ENCODE data around the gene ERCC6.

- TF ChIP-seq, protein P1, sequence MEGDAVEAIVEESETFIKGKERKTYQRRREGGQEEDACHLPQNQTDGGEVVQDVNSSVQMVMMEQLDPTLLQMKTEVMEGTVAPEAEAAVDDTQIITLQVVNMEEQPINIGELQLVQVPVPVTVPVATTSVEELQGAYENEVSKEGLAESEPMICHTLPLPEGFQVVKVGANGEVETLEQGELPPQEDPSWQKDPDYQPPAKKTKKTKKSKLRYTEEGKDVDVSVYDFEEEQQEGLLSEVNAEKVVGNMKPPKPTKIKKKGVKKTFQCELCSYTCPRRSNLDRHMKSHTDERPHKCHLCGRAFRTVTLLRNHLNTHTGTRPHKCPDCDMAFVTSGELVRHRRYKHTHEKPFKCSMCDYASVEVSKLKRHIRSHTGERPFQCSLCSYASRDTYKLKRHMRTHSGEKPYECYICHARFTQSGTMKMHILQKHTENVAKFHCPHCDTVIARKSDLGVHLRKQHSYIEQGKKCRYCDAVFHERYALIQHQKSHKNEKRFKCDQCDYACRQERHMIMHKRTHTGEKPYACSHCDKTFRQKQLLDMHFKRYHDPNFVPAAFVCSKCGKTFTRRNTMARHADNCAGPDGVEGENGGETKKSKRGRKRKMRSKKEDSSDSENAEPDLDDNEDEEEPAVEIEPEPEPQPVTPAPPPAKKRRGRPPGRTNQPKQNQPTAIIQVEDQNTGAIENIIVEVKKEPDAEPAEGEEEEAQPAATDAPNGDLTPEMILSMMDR (IDR thresholded peaks at IDR 0.05): no peak
- TF ChIP-seq POLR2A (IDR thresholded peaks at IDR 0.05): no peak
These were observed 19.3 kb upstream of the ERCC6 start for GRCh38 chr10:49558190-49558589.
